ENCODE data around the gene HSPA8. TPM values are rescaled to one million over a fixed set of nuclear protein-coding genes. Genes with fewer than 3 reads are reported as not detected.

HSPA8 gene
- 1,121 and 1,264 TPM in 2 replicates for total RNA-seq

GRCh38 chr11:123061403-123062157 lies at the start of gene HSPA8:
Gene HSPA8 (minus strand): TSS chr11:123062136. CDS start chr11:123061324, 812 bp downstream.

Other genes with a start within 250 kb of the HSPA8 start
- 0.07 and 1.1 TPM in 2 replicates for gene CRTAM, start 223.6 kb downstream of the HSPA8 start, total RNA-seq
- 1.3 and 2.3 TPM in 2 replicates for gene JHY, start 179.4 kb downstream of the HSPA8 start, total RNA-seq
- gene BSX, start 80.3 kb downstream of the HSPA8 start, total RNA-seq, result not detected in 2 replicates
- 16.9 and 25.7 TPM in 2 replicates for gene CLMP, start 133.1 kb upstream of the HSPA8 start, total RNA-seq

All from airway epithelial cell (primary cell).